Liver (tissue), 3 donors: ENCODE results near the gene MKNK1.

Experiments used
- ATF3 ChIP-seq: IDR thresholded peaks from 2 replicates; pipeline ENCODE4 v1.6.1; 2016; ENCODE audit warnings: antibody characterized with exemption
- CTCF ChIP-seq: fragments of 150-350 bp; IDR thresholded peaks from 2 replicates; pipeline ENCODE4 v1.5.1; 2017; ENCODE audit warnings: improper control_type of control experiment, low read depth, low read length; ENCODE audit not compliant: missing input control
- EGR1 ChIP-seq, 2 donors: IDR thresholded peaks; 2 replicates each; pipeline ENCODE4 v1.6.1; 2016 to 2018; ENCODE audit warnings: antibody characterized with exemption in 2 of 2, low read depth in 2 of 2
- GABPA ChIP-seq, 2 donors: IDR thresholded peaks in 1 of 2; conservative IDR thresholded peaks in 1 of 2; 2 replicates each; pipeline ENCODE4 v1.6.1; 2016; ENCODE audit warnings: antibody characterized with exemption in 2 of 2, mild to moderate bottlenecking in 1 of 2, moderate library complexity in 1 of 2
- MAX ChIP-seq: IDR thresholded peaks from 2 replicates; pipeline ENCODE4 v1.6.1; 2016; ENCODE audit warnings: antibody characterized with exemption
- RAD21 ChIP-seq, 2 donors: IDR thresholded peaks; 2 replicates each; pipeline ENCODE4 v1.6.1; 2016; ENCODE audit warnings: antibody characterized with exemption in 2 of 2, mild to moderate bottlenecking in 2 of 2
- RXRA ChIP-seq, 2 donors: IDR thresholded peaks; 2 replicates each; pipeline ENCODE4 v1.6.1; 2017 to 2018; ENCODE audit warnings: antibody characterized with exemption in 2 of 2, mild to moderate bottlenecking in 1 of 2
- SP1 ChIP-seq: IDR thresholded peaks from 2 replicates; pipeline ENCODE4 v1.6.1; 2018; ENCODE audit warnings: antibody characterized with exemption, mild to moderate bottlenecking
- TAF1 ChIP-seq: conservative IDR thresholded peaks from 2 replicates; pipeline ENCODE4 v1.6.1; 2016; ENCODE audit warnings: antibody characterized with exemption, mild to moderate bottlenecking
- YY1 ChIP-seq: IDR thresholded peaks from 2 replicates; pipeline ENCODE4 v1.6.1; 2016; ENCODE audit warnings: antibody characterized with exemption, mild to moderate bottlenecking
- donor health status: healthy.
- donor health status: healthy.

- no peak for TF ChIP-seq RAD21 (IDR thresholded peaks at IDR 0.05)
- TF ChIP-seq CTCF: no peak
- TF ChIP-seq EGR1 (IDR thresholded peaks at IDR 0.05; ENCODE audit: low read depth in 2 of 2): no peak
- TF ChIP-seq SP1: no peak
- TF ChIP-seq TAF1: no peak
- TF ChIP-seq ATF3: no peak
- TF ChIP-seq MAX: no peak
- TF ChIP-seq RXRA (IDR thresholded peaks at IDR 0.05): no peak
- TF ChIP-seq GABPA (IDR thresholded peaks at IDR 0.05 in 1 of 2, conservative IDR thresholded peaks at IDR 0.05 in 1 of 2): no peak
- TF ChIP-seq YY1: no peak
These were observed 2.3 kb upstream of the MKNK1 start for GRCh38 chr1:46606255-46606965.
